ENCODE measurements around the gene TMEM123.
"Not testable (repeated sequence)": the region's sequence is repeated elsewhere in the genome, so short reads cannot be mapped to it uniquely, and the experiment has no call there.

GRCh38 chr11:102374633-102375424 is 77.7 kb downstream of the TMEM123 start:
- not testable (repeated sequence) for TF ChIP-seq CTCF (IDR thresholded peaks at IDR 0.05; ENCODE audit: insufficient read depth, low read length, poor library complexity, severe bottlenecking); EZH2phosphoT487 (conservative IDR thresholded peaks at IDR 0.05; ENCODE audit: low read length)

Data from SU-DHL-6 (cell line).